K562 (cell line): ENCODE data around the gene LRRC15. TPM values are rescaled to one million over a fixed set of nuclear protein-coding genes. Genes with fewer than 3 reads are reported as not detected.

Experiments
- ATAC-seq: fragments of 200-7000 bp; cut with Tn5 transposase; 3 replicates; pipeline ENCODE4 v1.9.1; 2020; ENCODE audit warnings: moderate library complexity
- BruUV-seq: library from RNA; stranded (reverse); fragments of 400-500 nt; replicated peaks from 2 replicates; lab custom pipeline; 2021; lab: Mats Ljungman, UMichigan
- CTCF ChIA-PET: fragments of 300-600 bp; formaldehyde crosslinking; extraction: SDS; loops from one replicate; lab custom pipeline; 2021; ENCODE audit warnings: low intra/inter-chr PET ratio; lab: Yijun Ruan, JAX
- POLR2A ChIA-PET: fragments of 300-600, 350-650 bp; sonication (Branson Sonifier 250); formaldehyde crosslinking; extraction: SDS; loops from one replicate; lab custom pipeline; 2021; ENCODE audit warnings: antibody characterized with exemption, inconsistent platforms; lab: Yijun Ruan, JAX
- DNase-seq, 4 experiments: peaks; one replicate each; pipeline versions ENCODE4 v3.0.0 to v3.0.0-alpha.2; 2011 to 2018; ENCODE audit warnings: low spot score in 3 of 4, mixed read lengths in 3 of 4; ENCODE audit errors: extremely low read depth in 1 of 4
- FAIRE-seq: peaks from 2 replicates; lab custom pipeline; 2011; peaks lifted over from hg19 to GRCh38; lab: Jason Lieb, UNC
- H2AFZ ChIP-seq: 2 replicates; pipeline ENCODE4 v1.6.0; 2011; ENCODE audit warnings: low read depth, low read length, control low read depth, inconsistent platforms
- H3K27ac ChIP-seq: fragments of 200-600 bp; 3 replicates; pipeline ENCODE4 v1.8.0; 2011; ENCODE audit warnings: low read depth, mild to moderate bottlenecking, control low read depth, inconsistent platforms, low read length, moderate library complexity, mixed read lengths; ENCODE audit errors: extremely low read depth
- H3K27me3 ChIP-seq, 2 experiments: fragments of 300-600 bp in 1 of 2; 2 replicates in 1 of 2; 3 replicates in 1 of 2; pipeline versions ENCODE4 v1.6.0 to v1.8.0; 2011; ENCODE audit warnings: inconsistent platforms in 2 of 2, low read length in 2 of 2, mild to moderate bottlenecking in 1 of 2, mixed read lengths in 1 of 2, moderate library complexity in 1 of 2; ENCODE audit not compliant: control insufficient read depth in 2 of 2, insufficient read depth in 2 of 2
- H3K36me3 ChIP-seq: fragments of 300-600 bp; 3 replicates; pipeline ENCODE4 v1.8.0; 2011; ENCODE audit warnings: mild to moderate bottlenecking, low read length, inconsistent platforms; ENCODE audit not compliant: control insufficient read depth, insufficient read depth
- H3K4me1 ChIP-seq, 2 experiments: fragments of 200-600 bp in 1 of 2; replicated peaks in 1 of 2; 2 replicates in 1 of 2; 3 replicates in 1 of 2; pipeline versions ENCODE4 v1.5.1 to v1.8.0; 2011; ENCODE audit warnings: inconsistent platforms in 2 of 2, low read length in 2 of 2, mild to moderate bottlenecking in 1 of 2, mixed read lengths in 1 of 2, moderate library complexity in 1 of 2; ENCODE audit not compliant: control insufficient read depth in 2 of 2, insufficient read depth in 2 of 2
- H3K4me2 ChIP-seq: 2 replicates; pipeline ENCODE4 v1.6.1; 2011; ENCODE audit warnings: low read length, control low read depth, inconsistent platforms, mixed read lengths; ENCODE audit not compliant: insufficient read depth
- H3K4me3 ChIP-seq: fragments of 200-600 bp; sonication (generic), shearing (Covaris generic); 2 replicates; pipeline ENCODE4 v1.5.1; 2016; ENCODE audit warnings: control low read depth, inconsistent platforms
- H3K79me2 ChIP-seq: fragments of 200-600 bp; 3 replicates; pipeline ENCODE4 v1.8.0; 2011; ENCODE audit warnings: low read length, inconsistent platforms; ENCODE audit not compliant: control insufficient read depth, insufficient read depth
- H3K9ac ChIP-seq, 2 experiments: 2 replicates each; pipeline versions ENCODE4 v1.6.0 to v1.6.1; 2011; ENCODE audit warnings: low read depth in 2 of 2, low read length in 2 of 2, control low read depth in 1 of 2, inconsistent platforms in 1 of 2, mild to moderate bottlenecking in 1 of 2, mixed read lengths in 1 of 2; ENCODE audit not compliant: insufficient read depth in 1 of 2
- H3K9me1 ChIP-seq: one replicate; pipeline ENCODE4 v1.6.0; 2011; ENCODE audit warnings: inconsistent platforms, mild to moderate bottlenecking, low read length, moderate library complexity; ENCODE audit not compliant: control insufficient read depth, insufficient read depth
- H3K9me3 ChIP-seq: replicated peaks from 2 replicates; pipeline ENCODE4 v1.5.1; 2011; ENCODE audit warnings: low read depth, low read length, inconsistent platforms; ENCODE audit not compliant: control insufficient read depth, insufficient read depth
- H4K20me1 ChIP-seq: replicated peaks from 2 replicates; pipeline ENCODE4 v1.6.1; 2011; ENCODE audit warnings: low read length, inconsistent platforms, mixed read lengths; ENCODE audit not compliant: control insufficient read depth, insufficient read depth
- CHD2 ChIP-seq: IDR thresholded peaks from 2 replicates; pipeline ENCODE4 v1.6.1; 2011; ENCODE audit warnings: low read depth, low read length
- HDAC1 ChIP-seq, 2 experiments: fragments of 450-650 bp; IDR thresholded peaks; 2 replicates each; pipeline ENCODE4 v1.6.1; 2016 to 2017; ENCODE audit warnings: inconsistent platforms in 1 of 2, mild to moderate bottlenecking in 1 of 2, moderate library complexity in 1 of 2
- OTX1 ChIP-seq: fragments of 450-650 bp; formaldehyde crosslinking; IDR thresholded peaks from 2 replicates; pipeline ENCODE4 v1.4.0; 2022; ENCODE audit warnings: mild to moderate bottlenecking
- PTRF ChIP-seq: fragments of 450-650 bp; IDR thresholded peaks from 2 replicates; pipeline ENCODE4 v1.6.1; 2016; ENCODE audit warnings: mild to moderate bottlenecking, missing genetic modification characterization, missing compliant biosample characterization
- STAG1 ChIP-seq: sonication (generic); formaldehyde crosslinking; IDR thresholded peaks from 2 replicates; pipeline ENCODE4 v1.5.0; 2020; ENCODE audit warnings: missing genetic modification reagents, borderline replicate concordance
- THAP12 ChIP-seq: fragments of 250-450 bp; sonication (Bioruptor Pico); IDR thresholded peaks from 2 replicates; pipeline ENCODE4 v1.9.0; 2021; ENCODE audit warnings: mild to moderate bottlenecking, inconsistent platforms
- USF2 ChIP-seq: sonication (generic); formaldehyde crosslinking; IDR thresholded peaks from 2 replicates; pipeline ENCODE4 v1.5.0; 2020; ENCODE audit warnings: missing genetic modification reagents
- WGBS: fragments of 100-300 bp; shearing (Covaris generic); methylation state at CpG from one replicate; pipeline ENCODE4 v1.1.6; 2016; ENCODE audit warnings: low coverage, mixed read lengths; ENCODE audit not compliant: insufficient coverage; ENCODE audit errors: missing lambda C conversion rate; 5-methylcytosine and 5-hydroxymethylcytosine counted together
- in situ Hi-C: fragments of 300-500 bp; cut with MboI; formaldehyde crosslinking; loops from 4 replicates; pipeline ENCODE4 v1.15.0; 2018; ENCODE audit warnings: inconsistent platforms, mixed read lengths
- intact Hi-C: fragments of 100-400 bp; cut with micrococcal nuclease; formaldehyde crosslinking; loops from 2 replicates; pipeline ENCODE4 v1.14.2; 2022
- polyA plus RNA-seq, 8 experiments: library from polyadenylated mRNA; depleted of rRNA in 4 of 8; stranded (reverse) in 5 of 8; unstranded in 3 of 8; fragments of >200 nt; fragmentation: Nextera tagmentation in 2 of 8; fragmentation: Illumina TruSeq in 1 of 8; extraction: Ambion mirVana in 2 of 8; extraction: Trizol in 1 of 8; gene quantifications; 2 replicates each; pipeline versions ENCODE4 v1.2.1 to v1.2.3, GENCODE V29; 2011 to 2014; ENCODE audit warnings: inconsistent platforms in 1 of 8, missing spikeins in 1 of 8
- total RNA-seq, 7 experiments: library from RNA; depleted of rRNA in 6 of 7; stranded (reverse); fragments of >200 nt in 6 of 7; fragmentation: Illumina TruSeq in 2 of 7; extraction: Trizol in 2 of 7; gene quantifications; 2 replicates each; pipeline versions ENCODE4 v1.2.1 to v1.2.3, GENCODE V29; 2011 to 2021; ENCODE audit warnings: low replicate concordance in 1 of 7

Gene LRRC15
- total and polyA plus RNA-seq, 9 of the 15 experiments (the other 6 are each of a cell fraction or from before 2014, with no cell fraction given): not detected

- TF ChIP-seq OTX1 (CRISPR knock-in tag): no peak
- no peak for TF ChIP-seq CHD2
- TF ChIP-seq HDAC1 (IDR thresholded peaks at IDR 0.05): no peak
- TF ChIP-seq USF2 (CRISPR knock-in tag): peak; percentile 47
- TF ChIP-seq PTRF (tag): no peak
- TF ChIP-seq THAP12 (CRISPR knock-in tag): no peak
- no peak for TF ChIP-seq STAG1 (CRISPR knock-in tag)
- 10% methylated on average over 23 of the region's 24 CpGs for WGBS
- no peak overlapping the region for H3K27ac ChIP-seq
- BruUV-seq: no TSS peak
- no peak overlapping the region for H3K4me3 ChIP-seq
- intact Hi-C loops: no loop called here
- no peak overlapping the region for H2AFZ ChIP-seq
- peaks cover 44 to 81% of the 10 kb centered on the region in 2 experiments for H3K27me3 ChIP-seq
- no peaks in the 10 kb centered on the region for H3K9me3 ChIP-seq
- H3K9me1 ChIP-seq: no peaks in the 10 kb centered on the region
- no peak overlapping the region for H3K4me2 ChIP-seq
- ChIA-PET CTCF (interaction anchor here (0.9 kb wide), 1 partner anchor 560 kb away, joined by 5 read pairs; no protein-coding TSS in a partner anchor), POLR2A (interaction anchor here (0.6 kb wide), 1 partner anchor 596 kb away, joined by 3 read pairs; no protein-coding TSS in a partner anchor)
- no peaks in the 10 kb centered on the region for H3K36me3 ChIP-seq
- DNase-seq (no peak), ATAC-seq (no peak), FAIRE-seq (no peak)
- in situ Hi-C loops: loop anchor here (25.0 kb wide), 1 partner anchor 1879 kb away; no protein-coding TSS in a partner anchor
- H3K4me1 ChIP-seq: peaks cover 0 to 13% of the 10 kb centered on the region in 2 experiments; a peak in 2 of 5 replicates
- peak overlapping the region in 1 of 2 experiments; percentile 40; a peak in 1 of 4 replicates for H3K9ac ChIP-seq
- peaks cover 3% of the 10 kb centered on the region for H4K20me1 ChIP-seq
- H3K79me2 ChIP-seq: no peaks in the 10 kb centered on the region
Observed at GRCh38 chr3:194340757-194341400, 28.7 kb downstream of the LRRC15 start.
